OCI-LY7 (cell line): ENCODE measurements around the gene ANKZF1. TPM values are rescaled to one million over a fixed set of nuclear protein-coding genes. Genes with fewer than 3 reads are reported as not detected.

ENCODE experiments used
- BruUV-seq: library from RNA; stranded (reverse); fragments of 400-500 nt; replicated peaks from 2 replicates; lab custom pipeline; 2021; lab: Mats Ljungman, UMichigan
- CTCF ChIA-PET: fragments of 300-600 bp; sonication (Branson Sonifier 250); formaldehyde crosslinking; loops from one replicate; lab custom pipeline; 2022; ENCODE audit warnings: antibody characterized with exemption; ENCODE audit not compliant: unreplicated experiment; lab: Charles Lee
- POLR2A ChIA-PET: fragments of 300-600 bp; sonication (Branson Sonifier 250); formaldehyde crosslinking; loops from one replicate; lab custom pipeline; 2022; ENCODE audit warnings: antibody characterized with exemption; lab: Charles Lee
- DNase-seq: peaks from one replicate; pipeline ENCODE4 v3.0.0-alpha.2; 2015; ENCODE audit warnings: low spot score
- H2AFZ ChIP-seq: fragments of 200-600 bp; sonication (generic), shearing (Covaris generic); 2 replicates; pipeline ENCODE4 v1.6.1; 2014; ENCODE audit warnings: mild to moderate bottlenecking, antibody characterized with exemption, low read length, moderate library complexity
- H3K27ac ChIP-seq: fragments of 200-600 bp; sonication (generic); 2 replicates; pipeline ENCODE4 v1.5.1; 2014; ENCODE audit warnings: mixed run types, low read depth, mild to moderate bottlenecking, moderate library complexity, low read length, inconsistent platforms; ENCODE audit not compliant: poor library complexity, severe bottlenecking
- H3K36me3 ChIP-seq: fragments of 200-600 bp; sonication (generic); 2 replicates; pipeline ENCODE4 v1.6.1; 2014; ENCODE audit warnings: mild to moderate bottlenecking, antibody characterized with exemption, low read length, moderate library complexity, mixed read lengths; ENCODE audit not compliant: insufficient read depth
- H3K4me1 ChIP-seq: fragments of 200-600 bp; sonication (generic); 2 replicates; pipeline ENCODE4 v1.5.1; 2014; ENCODE audit warnings: mild to moderate bottlenecking, low read length; ENCODE audit not compliant: insufficient read depth, poor library complexity, severe bottlenecking
- H3K4me2 ChIP-seq: fragments of 200-600 bp; sonication (generic); 2 replicates; pipeline ENCODE4 v1.6.1; 2014; ENCODE audit warnings: mild to moderate bottlenecking, low read length
- H3K4me3 ChIP-seq: fragments of 200-600 bp; sonication (generic); 2 replicates; pipeline ENCODE4 v1.5.1; 2014; ENCODE audit warnings: mild to moderate bottlenecking, low read depth, low read length; ENCODE audit not compliant: poor library complexity, severe bottlenecking
- H3K79me2 ChIP-seq: fragments of 200-600 bp; sonication (generic); 2 replicates; pipeline ENCODE4 v1.6.1; 2016; ENCODE audit warnings: low read depth, mild to moderate bottlenecking, low read length, moderate library complexity, mixed read lengths; ENCODE audit not compliant: insufficient read depth
- H3K9me2 ChIP-seq: fragments of 200-600 bp; sonication (generic); 2 replicates; pipeline ENCODE4 v1.6.1; 2016; ENCODE audit warnings: mild to moderate bottlenecking, low read length, mixed read lengths; ENCODE audit not compliant: insufficient read depth
- H3K9me3 ChIP-seq: fragments of 200-600 bp; sonication (generic); 2 replicates; pipeline ENCODE4 v1.6.1; 2014; ENCODE audit warnings: mild to moderate bottlenecking, mixed run types, low read length, mixed read lengths
- H4K20me1 ChIP-seq: fragments of 200-600 bp; sonication (generic); 2 replicates; pipeline ENCODE4 v1.6.1; 2014; ENCODE audit warnings: mild to moderate bottlenecking, antibody characterized with exemption, low read length, moderate library complexity, mixed read lengths; ENCODE audit not compliant: insufficient read depth
- CTCF ChIP-seq: fragments of 200-600 bp; sonication (generic); conservative IDR thresholded peaks from 2 replicates; pipeline ENCODE4 v1.5.1; 2014; ENCODE audit warnings: mild to moderate bottlenecking, antibody characterized with exemption, low read length, moderate library complexity, mixed read lengths
- EZH2phosphoT487 ChIP-seq: fragments of 200-600 bp; sonication (generic); IDR thresholded peaks from 2 replicates; pipeline ENCODE4 v1.6.1; 2018; ENCODE audit warnings: low read depth, borderline replicate concordance, mild to moderate bottlenecking, mixed run types, antibody characterized with exemption, low read length, moderate library complexity, mixed read lengths
- intact Hi-C: fragments of 100-400 bp; cut with micrococcal nuclease; formaldehyde crosslinking; loops from one replicate; pipeline ENCODE4 v1.10.0; 2022; ENCODE audit not compliant: unreplicated experiment
- total RNA-seq, 2 experiments: library from RNA; depleted of rRNA in 1 of 2; stranded (reverse); fragments of >200 nt in 1 of 2; shearing (Covaris generic) in 1 of 2; gene quantifications; 2 replicates each; pipeline ENCODE4 v1.2.3, GENCODE V29; 2014 to 2022

ANKZF1 gene
- total RNA-seq, 2 experiments from 2014 or later = 57.8 to 82.4 TPM

- no peaks in the 10 kb centered on the region for H3K79me2 ChIP-seq
- intact Hi-C loops = no loop called here
- peaks cover 10% of the 10 kb centered on the region for H3K4me1 ChIP-seq
- TF ChIP-seq EZH2phosphoT487 (no peak), CTCF (no peak)
- no peak overlapping the region for H3K4me3 ChIP-seq
- no peaks in the 10 kb centered on the region for H3K9me3 ChIP-seq
- BruUV-seq = no TSS peak
- H3K36me3 ChIP-seq = peaks cover 54% of the 10 kb centered on the region
- H2AFZ ChIP-seq = no peak overlapping the region
- POLR2A ChIA-PET = interaction anchor here (0.6 kb wide), 2 partner anchors 15 to 1678 kb away, joined by 3 read pairs; no protein-coding TSS in a partner anchor
- H3K4me2 ChIP-seq = no peak overlapping the region
- DNase-seq = no peak
- no peaks in the 10 kb centered on the region for H3K9me2 ChIP-seq
- H4K20me1 ChIP-seq = no peaks in the 10 kb centered on the region
- H3K27ac ChIP-seq = no peak overlapping the region
- CTCF ChIA-PET = no interaction called here
These were observed 8.8 kb upstream of the ANKZF1 start for GRCh38 chr2:219220652-219221402.

GRCh38 chr2:219221957-219222518 is 7.6 kb upstream of the ANKZF1 start:
- POLR2A ChIA-PET = no interaction called here

More at GRCh38 chr2:219221957-219222518, 7.6 kb upstream of the ANKZF1 start:
- DNase-seq = no peak
- Histone ChIP-seq H4K20me1 (no peaks in the 10 kb centered on the region), H3K27ac (no peak overlapping the region), H3K36me3 (peaks cover 60% of the 10 kb centered on the region), H3K4me2 (no peak overlapping the region), H3K4me1 (peaks cover 10% of the 10 kb centered on the region), H3K9me3 (no peaks in the 10 kb centered on the region), H3K4me3 (no peak overlapping the region), H2AFZ (no peak overlapping the region), H3K79me2 (no peaks in the 10 kb centered on the region), H3K9me2 (no peaks in the 10 kb centered on the region)
- intact Hi-C loops = no loop called here
- CTCF ChIA-PET = no interaction called here
- BruUV-seq = no TSS peak
- TF ChIP-seq CTCF (no peak), EZH2phosphoT487 (no peak)
